Mammary epithelial cell (primary cell): Measurements from ENCODE around the gene SOX8.

Experiments
- EZH2 ChIP-seq: IDR thresholded peaks from 2 replicates; pipeline ENCODE4 v1.6.1; 2012; ENCODE audit warnings: low read length, inconsistent platforms, borderline replicate concordance
- TF ChIP-seq, protein P1 (sequence below), 2 donors: IDR thresholded peaks in 1 of 2; conservative IDR thresholded peaks in 1 of 2; 2 replicates each; pipeline ENCODE4 v1.5.1; 2011 to 2012; ENCODE audit warnings: inconsistent platforms in 2 of 2, low read length in 2 of 2, mild to moderate bottlenecking in 2 of 2, control low read depth in 1 of 2, low read depth in 1 of 2; ENCODE audit not compliant: insufficient read depth in 1 of 2; ENCODE audit errors: extremely low read depth in 1 of 2

DNA sequence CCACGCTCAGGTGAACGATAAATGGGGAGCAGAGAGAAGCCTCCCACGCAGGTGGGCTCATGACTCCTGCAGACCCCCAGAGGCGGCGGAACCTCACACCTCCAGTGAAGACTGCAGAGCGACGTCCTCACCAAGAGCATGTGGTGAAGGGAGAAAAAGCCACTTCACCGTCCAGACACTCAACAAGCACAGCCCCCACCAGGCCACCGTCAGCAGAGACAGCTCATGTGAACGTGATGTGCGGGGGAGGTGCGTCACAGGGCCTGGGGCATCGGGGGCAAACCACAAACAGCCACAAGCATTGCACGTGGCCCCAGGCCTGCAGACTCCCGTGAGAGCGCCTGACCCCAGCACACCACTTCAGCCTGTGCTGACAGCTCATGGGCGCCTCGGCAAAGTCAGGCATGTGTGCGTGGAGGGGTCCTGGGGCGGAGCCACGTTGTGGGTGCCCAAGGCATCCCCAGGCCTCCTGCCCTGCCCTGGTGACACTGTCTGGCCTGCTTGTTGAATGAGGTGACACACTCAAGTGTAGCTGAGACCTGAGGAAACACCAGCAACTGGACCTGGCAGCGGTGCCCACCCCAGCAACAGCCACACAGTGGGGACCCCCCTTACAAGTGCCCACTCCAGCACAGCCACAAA lies 29.8 kb upstream of the SOX8 start:
- TF ChIP-seq, protein P1, sequence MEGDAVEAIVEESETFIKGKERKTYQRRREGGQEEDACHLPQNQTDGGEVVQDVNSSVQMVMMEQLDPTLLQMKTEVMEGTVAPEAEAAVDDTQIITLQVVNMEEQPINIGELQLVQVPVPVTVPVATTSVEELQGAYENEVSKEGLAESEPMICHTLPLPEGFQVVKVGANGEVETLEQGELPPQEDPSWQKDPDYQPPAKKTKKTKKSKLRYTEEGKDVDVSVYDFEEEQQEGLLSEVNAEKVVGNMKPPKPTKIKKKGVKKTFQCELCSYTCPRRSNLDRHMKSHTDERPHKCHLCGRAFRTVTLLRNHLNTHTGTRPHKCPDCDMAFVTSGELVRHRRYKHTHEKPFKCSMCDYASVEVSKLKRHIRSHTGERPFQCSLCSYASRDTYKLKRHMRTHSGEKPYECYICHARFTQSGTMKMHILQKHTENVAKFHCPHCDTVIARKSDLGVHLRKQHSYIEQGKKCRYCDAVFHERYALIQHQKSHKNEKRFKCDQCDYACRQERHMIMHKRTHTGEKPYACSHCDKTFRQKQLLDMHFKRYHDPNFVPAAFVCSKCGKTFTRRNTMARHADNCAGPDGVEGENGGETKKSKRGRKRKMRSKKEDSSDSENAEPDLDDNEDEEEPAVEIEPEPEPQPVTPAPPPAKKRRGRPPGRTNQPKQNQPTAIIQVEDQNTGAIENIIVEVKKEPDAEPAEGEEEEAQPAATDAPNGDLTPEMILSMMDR (conservative IDR thresholded peaks at IDR 0.05 in 1 of 2, IDR thresholded peaks at IDR 0.05 in 1 of 2; ENCODE audit: extremely low read depth in 1 of 2, insufficient read depth in 1 of 2, low read depth in 1 of 2, low read length in 2 of 2), result no peak
- no peak for TF ChIP-seq EZH2
